Activated CD8-positive, alpha-beta T cell treated with anti-CD3 and anti-CD28 coated beads for 36 hours (primary cell): ENCODE results near the gene CACNA1C. TPM values are rescaled to one million over a fixed set of nuclear protein-coding genes. Genes with fewer than 3 reads are reported as not detected.

Source experiments
- ATAC-seq: fragments of 200-7000 bp; cut with Tn5 transposase; one replicate; pipeline ENCODE4 v1.10.0; 2021; ENCODE audit warnings: mild to moderate bottlenecking, moderate library complexity
- CTCF ChIA-PET: fragments of 350-600 bp; sonication (Branson Sonifier 250); formaldehyde crosslinking; loops from one replicate; lab custom pipeline; 2021; ENCODE audit warnings: antibody characterized with exemption; lab: Charles Lee
- POLR2A ChIA-PET: fragments of 350-600 bp; sonication (Branson Sonifier 250); formaldehyde crosslinking; loops from one replicate; lab custom pipeline; 2021; ENCODE audit warnings: antibody characterized with exemption; lab: Charles Lee
- DNase-seq: peaks from one replicate; pipeline ENCODE4 v3.0.0-alpha.2; 2020
- H3K27ac Mint-ChIP-seq: one replicate; pipeline ENCODE4 v1.8.0; 2021; ENCODE audit warnings: mild to moderate bottlenecking, mixed read lengths
- H3K27me3 Mint-ChIP-seq: one replicate; pipeline ENCODE4 v1.8.0; 2021; ENCODE audit warnings: mixed read lengths
- H3K36me3 Mint-ChIP-seq: one replicate; pipeline ENCODE4 v1.8.0; 2021; ENCODE audit warnings: low read depth, mixed read lengths
- H3K4me1 Mint-ChIP-seq: one replicate; pipeline ENCODE4 v1.8.0; 2021; ENCODE audit warnings: low read depth, mixed read lengths
- H3K4me3 Mint-ChIP-seq: one replicate; pipeline ENCODE4 v1.8.0; 2021; ENCODE audit warnings: mild to moderate bottlenecking, moderate library complexity, mixed read lengths
- H3K9me3 Mint-ChIP-seq: one replicate; pipeline ENCODE4 v1.8.0; 2021; ENCODE audit warnings: mixed read lengths
- CTCF ChIP-seq: fragments of 200-600 bp; IDR thresholded peaks from one replicate; pipeline ENCODE4 v1.8.0; 2022; ENCODE audit warnings: antibody characterized with exemption, mild to moderate bottlenecking
- intact Hi-C: fragments of 100-400 bp; cut with micrococcal nuclease; formaldehyde crosslinking; loops from one replicate; pipeline ENCODE4 v1.10.0; 2022
- total RNA-seq, 2 experiments: library from RNA; stranded (reverse); gene quantifications; one replicate each; pipeline ENCODE4 v1.2.3, GENCODE V29; 2021

CACNA1C gene
- total RNA-seq, 2 experiments from 2014 or later = 0.02 to 0.05 TPM

DNA sequence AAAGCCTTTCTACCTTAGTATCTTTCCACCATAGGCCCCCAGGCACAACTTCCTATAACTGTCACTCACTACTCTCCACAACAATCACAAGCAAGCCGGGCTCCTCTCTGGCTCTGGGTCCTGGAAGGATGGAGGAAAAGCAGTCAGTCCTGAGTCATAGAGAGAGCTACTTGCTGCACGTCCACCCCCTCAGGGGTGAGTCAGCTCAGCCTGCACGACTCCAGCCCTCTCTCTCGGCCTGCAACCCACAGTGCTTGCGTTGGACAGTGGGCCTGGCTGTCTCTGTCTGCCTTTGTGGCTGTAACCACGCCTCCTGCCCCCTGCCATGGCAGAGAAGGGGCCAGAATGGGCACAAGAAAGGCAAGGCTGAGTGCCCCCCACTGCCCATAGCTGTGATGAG, 587.9 kb downstream of the CACNA1C start:
- no peak for TF ChIP-seq CTCF
- H3K9me3 Mint-ChIP-seq = no peaks in the 10 kb centered on the region
- intact Hi-C loops = no loop called here
- ATAC-seq (peak; percentile 81), DNase-seq (peak; percentile 62)
- no peaks in the 10 kb centered on the region for H3K36me3 Mint-ChIP-seq
- H3K27ac Mint-ChIP-seq = no peak overlapping the region
- H3K4me1 Mint-ChIP-seq = peaks cover 20% of the 10 kb centered on the region
- POLR2A ChIA-PET = no interaction called here
- CTCF ChIA-PET = no interaction called here
- H3K27me3 Mint-ChIP-seq = peaks cover 17% of the 10 kb centered on the region
- no peak overlapping the region for H3K4me3 Mint-ChIP-seq

GRCh38 chr12:2641207-2641606, 588.4 kb downstream of the CACNA1C start:
- peaks cover 21% of the 10 kb centered on the region for H3K27me3 Mint-ChIP-seq
- no peak overlapping the region for H3K27ac Mint-ChIP-seq
- ChIA-PET CTCF (interaction anchor here (1.0 kb wide), 1 partner anchor 142 kb away, joined by 3 read pairs; no protein-coding TSS in a partner anchor), POLR2A (no interaction called here)
- H3K9me3 Mint-ChIP-seq = no peaks in the 10 kb centered on the region
- DNase-seq (peak; percentile 31), ATAC-seq (no peak)
- H3K4me3 Mint-ChIP-seq = no peak overlapping the region
- TF ChIP-seq CTCF = no peak
- intact Hi-C loops = no loop called here
- H3K36me3 Mint-ChIP-seq = no peaks in the 10 kb centered on the region
- H3K4me1 Mint-ChIP-seq = peaks cover 20% of the 10 kb centered on the region

DNA sequence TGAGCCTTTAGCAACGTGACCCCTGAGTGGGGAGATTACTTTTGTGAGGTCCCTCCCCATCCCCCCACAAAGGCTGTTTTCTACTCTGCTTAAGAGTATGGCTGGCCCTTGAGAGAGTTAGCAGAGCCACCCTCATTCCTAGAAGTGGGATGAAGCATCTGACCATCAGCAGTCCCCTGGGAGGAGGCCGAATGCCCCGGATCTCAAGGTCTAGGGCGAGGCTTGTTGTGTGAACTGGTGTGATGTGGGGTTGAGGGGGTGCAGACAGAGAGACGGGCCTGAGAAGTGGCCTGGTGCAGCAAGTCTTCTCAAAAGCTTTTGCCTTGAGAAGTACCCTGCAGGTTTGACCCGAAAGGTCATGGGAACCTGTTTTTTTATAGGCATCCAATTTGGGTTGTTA, 589.0 kb downstream of the CACNA1C start:
- no peak overlapping the region for H3K27ac Mint-ChIP-seq
- CTCF ChIA-PET = interaction anchor here (1.0 kb wide), 1 partner anchor 142 kb away, joined by 3 read pairs; no protein-coding TSS in a partner anchor

GRCh38 chr12:2642176-2642892, 589.5 kb downstream of the CACNA1C start:
- peaks cover 25% of the 10 kb centered on the region for H3K27me3 Mint-ChIP-seq
- H3K4me3 Mint-ChIP-seq = no peak overlapping the region

More for the DNA sequence above, 589.0 kb downstream of the CACNA1C start:
- Mint-ChIP-seq H3K36me3 (no peaks in the 10 kb centered on the region), H3K4me3 (no peak overlapping the region), H3K4me1 (peaks cover 20% of the 10 kb centered on the region), H3K27me3 (peaks cover 24% of the 10 kb centered on the region), H3K9me3 (no peaks in the 10 kb centered on the region)
- ATAC-seq (no peak), DNase-seq (no peak)
- intact Hi-C loops = no loop called here
- POLR2A ChIA-PET = no interaction called here
- no peak for TF ChIP-seq CTCF

More at GRCh38 chr12:2642176-2642892, 589.5 kb downstream of the CACNA1C start:
- no peak for TF ChIP-seq CTCF
- intact Hi-C loops = no loop called here
- H3K4me1 Mint-ChIP-seq = peaks cover 20% of the 10 kb centered on the region
- peak; percentile 77 for ATAC-seq
- no peak overlapping the region for H3K27ac Mint-ChIP-seq
- DNase-seq = peak; percentile 44
- POLR2A ChIA-PET = no interaction called here
- no peaks in the 10 kb centered on the region for H3K9me3 Mint-ChIP-seq
- H3K36me3 Mint-ChIP-seq = no peaks in the 10 kb centered on the region
- CTCF ChIA-PET = interaction anchor here (1.0 kb wide), 1 partner anchor 141 kb away, joined by 3 read pairs; no protein-coding TSS in a partner anchor
